K562 (cell line): ENCODE results near the gene CRYBB2. TPM values are rescaled to one million over a fixed set of nuclear protein-coding genes. Genes with fewer than 3 reads are reported as not detected.

Experiments
- ATAC-seq: fragments of 200-7000 bp; cut with Tn5 transposase; 3 replicates; pipeline ENCODE4 v1.9.1; 2020; ENCODE audit warnings: moderate library complexity
- BruUV-seq: library from RNA; stranded (reverse); fragments of 400-500 nt; replicated peaks from 2 replicates; lab custom pipeline; 2021; lab: Mats Ljungman, UMichigan
- CTCF ChIA-PET: fragments of 300-600 bp; formaldehyde crosslinking; extraction: SDS; loops from one replicate; lab custom pipeline; 2021; ENCODE audit warnings: low intra/inter-chr PET ratio; lab: Yijun Ruan, JAX
- POLR2A ChIA-PET: fragments of 300-600, 350-650 bp; sonication (Branson Sonifier 250); formaldehyde crosslinking; extraction: SDS; loops from one replicate; lab custom pipeline; 2021; ENCODE audit warnings: antibody characterized with exemption, inconsistent platforms; lab: Yijun Ruan, JAX
- DNase-seq, 4 experiments: peaks; one replicate each; pipeline versions ENCODE4 v3.0.0 to v3.0.0-alpha.2; 2011 to 2018; ENCODE audit warnings: low spot score in 3 of 4, mixed read lengths in 3 of 4; ENCODE audit errors: extremely low read depth in 1 of 4
- FAIRE-seq: peaks from 2 replicates; lab custom pipeline; 2011; peaks lifted over from hg19 to GRCh38; lab: Jason Lieb, UNC
- H2AFZ ChIP-seq: 2 replicates; pipeline ENCODE4 v1.6.0; 2011; ENCODE audit warnings: low read depth, low read length, control low read depth, inconsistent platforms
- H3K27ac ChIP-seq: fragments of 200-600 bp; 3 replicates; pipeline ENCODE4 v1.8.0; 2011; ENCODE audit warnings: low read depth, mild to moderate bottlenecking, control low read depth, inconsistent platforms, low read length, moderate library complexity, mixed read lengths; ENCODE audit errors: extremely low read depth
- H3K27me3 ChIP-seq, 2 experiments: fragments of 300-600 bp in 1 of 2; 2 replicates in 1 of 2; 3 replicates in 1 of 2; pipeline versions ENCODE4 v1.6.0 to v1.8.0; 2011; ENCODE audit warnings: inconsistent platforms in 2 of 2, low read length in 2 of 2, mild to moderate bottlenecking in 1 of 2, mixed read lengths in 1 of 2, moderate library complexity in 1 of 2; ENCODE audit not compliant: control insufficient read depth in 2 of 2, insufficient read depth in 2 of 2
- H3K36me3 ChIP-seq: fragments of 300-600 bp; 3 replicates; pipeline ENCODE4 v1.8.0; 2011; ENCODE audit warnings: mild to moderate bottlenecking, low read length, inconsistent platforms; ENCODE audit not compliant: control insufficient read depth, insufficient read depth
- H3K4me1 ChIP-seq, 2 experiments: fragments of 200-600 bp in 1 of 2; replicated peaks in 1 of 2; 2 replicates in 1 of 2; 3 replicates in 1 of 2; pipeline versions ENCODE4 v1.5.1 to v1.8.0; 2011; ENCODE audit warnings: inconsistent platforms in 2 of 2, low read length in 2 of 2, mild to moderate bottlenecking in 1 of 2, mixed read lengths in 1 of 2, moderate library complexity in 1 of 2; ENCODE audit not compliant: control insufficient read depth in 2 of 2, insufficient read depth in 2 of 2
- H3K4me2 ChIP-seq: 2 replicates; pipeline ENCODE4 v1.6.1; 2011; ENCODE audit warnings: low read length, control low read depth, inconsistent platforms, mixed read lengths; ENCODE audit not compliant: insufficient read depth
- H3K4me3 ChIP-seq: fragments of 200-600 bp; sonication (generic), shearing (Covaris generic); 2 replicates; pipeline ENCODE4 v1.5.1; 2016; ENCODE audit warnings: control low read depth, inconsistent platforms
- H3K79me2 ChIP-seq: fragments of 200-600 bp; 3 replicates; pipeline ENCODE4 v1.8.0; 2011; ENCODE audit warnings: low read length, inconsistent platforms; ENCODE audit not compliant: control insufficient read depth, insufficient read depth
- H3K9ac ChIP-seq, 2 experiments: 2 replicates each; pipeline versions ENCODE4 v1.6.0 to v1.6.1; 2011; ENCODE audit warnings: low read depth in 2 of 2, low read length in 2 of 2, control low read depth in 1 of 2, inconsistent platforms in 1 of 2, mild to moderate bottlenecking in 1 of 2, mixed read lengths in 1 of 2; ENCODE audit not compliant: insufficient read depth in 1 of 2
- H3K9me1 ChIP-seq: one replicate; pipeline ENCODE4 v1.6.0; 2011; ENCODE audit warnings: inconsistent platforms, mild to moderate bottlenecking, low read length, moderate library complexity; ENCODE audit not compliant: control insufficient read depth, insufficient read depth
- H3K9me3 ChIP-seq: replicated peaks from 2 replicates; pipeline ENCODE4 v1.5.1; 2011; ENCODE audit warnings: low read depth, low read length, inconsistent platforms; ENCODE audit not compliant: control insufficient read depth, insufficient read depth
- H4K20me1 ChIP-seq: replicated peaks from 2 replicates; pipeline ENCODE4 v1.6.1; 2011; ENCODE audit warnings: low read length, inconsistent platforms, mixed read lengths; ENCODE audit not compliant: control insufficient read depth, insufficient read depth
- CBFA2T2 ChIP-seq: fragments of 450-650 bp; conservative IDR thresholded peaks from 2 replicates; pipeline ENCODE4 v1.6.1; 2017; ENCODE audit warnings: mild to moderate bottlenecking
- CBFA2T3 ChIP-seq: fragments of 450-650 bp; IDR thresholded peaks from 2 replicates; pipeline ENCODE4 v1.6.1; 2017
- ETV1 ChIP-seq: fragments of 450-650 bp; conservative IDR thresholded peaks from 2 replicates; pipeline ENCODE4 v1.6.1; 2016; ENCODE audit warnings: missing genetic modification characterization, control low read depth, low read depth, missing compliant biosample characterization
- GABPA ChIP-seq: fragments of 200-800 bp; sonication (Bioruptor generic); conservative IDR thresholded peaks from 2 replicates; pipeline ENCODE4 v1.6.1; 2016; ENCODE audit warnings: low read depth, missing genetic modification characterization, missing compliant biosample characterization
- SIRT6 ChIP-seq: IDR thresholded peaks from one replicate; pipeline ENCODE4 v1.6.1; 2012; ENCODE audit warnings: low read depth, mild to moderate bottlenecking, control low read depth, inconsistent platforms, low read length, moderate library complexity
- TSC22D4 ChIP-seq: fragments of 450-650 bp; IDR thresholded peaks from 2 replicates; pipeline ENCODE4 v1.6.1; 2016; ENCODE audit warnings: missing genetic modification characterization, missing biosample characterization, control low read depth
- ZNF146 ChIP-seq: IDR thresholded peaks from one replicate; pipeline ENCODE4 v1.6.1; 2018; ENCODE audit warnings: missing compliant biosample characterization; ENCODE audit not compliant: unreplicated experiment
- ZNF76 ChIP-seq: fragments of 250-450 bp; sonication (Bioruptor Pico); IDR thresholded peaks from 2 replicates; pipeline ENCODE4 v1.4.0; 2020; ENCODE audit warnings: mild to moderate bottlenecking, moderate library complexity, borderline replicate concordance
- WGBS: fragments of 100-300 bp; shearing (Covaris generic); methylation state at CpG from one replicate; pipeline ENCODE4 v1.1.6; 2016; ENCODE audit warnings: low coverage, mixed read lengths; ENCODE audit not compliant: insufficient coverage; ENCODE audit errors: missing lambda C conversion rate; 5-methylcytosine and 5-hydroxymethylcytosine counted together
- in situ Hi-C: fragments of 300-500 bp; cut with MboI; formaldehyde crosslinking; loops from 4 replicates; pipeline ENCODE4 v1.15.0; 2018; ENCODE audit warnings: inconsistent platforms, mixed read lengths
- intact Hi-C: fragments of 100-400 bp; cut with micrococcal nuclease; formaldehyde crosslinking; loops from 2 replicates; pipeline ENCODE4 v1.14.2; 2022
- polyA plus RNA-seq, 8 experiments: library from polyadenylated mRNA; depleted of rRNA in 4 of 8; stranded (reverse) in 5 of 8; unstranded in 3 of 8; fragments of >200 nt; fragmentation: Nextera tagmentation in 2 of 8; fragmentation: Illumina TruSeq in 1 of 8; extraction: Ambion mirVana in 2 of 8; extraction: Trizol in 1 of 8; gene quantifications; 2 replicates each; pipeline versions ENCODE4 v1.2.1 to v1.2.3, GENCODE V29; 2011 to 2014; ENCODE audit warnings: inconsistent platforms in 1 of 8, missing spikeins in 1 of 8
- total RNA-seq, 7 experiments: library from RNA; depleted of rRNA in 6 of 7; stranded (reverse); fragments of >200 nt in 6 of 7; fragmentation: Illumina TruSeq in 2 of 7; extraction: Trizol in 2 of 7; gene quantifications; 2 replicates each; pipeline versions ENCODE4 v1.2.1 to v1.2.3, GENCODE V29; 2011 to 2021; ENCODE audit warnings: low replicate concordance in 1 of 7
- TF ChIP-seq, protein P1 (sequence below), 2 experiments: fragments of 450-650 bp in 1 of 2; sonication (generic) in 1 of 2; formaldehyde crosslinking in 1 of 2; IDR thresholded peaks in 1 of 2; conservative IDR thresholded peaks in 1 of 2; 2 replicates each; pipeline versions ENCODE4 v1.6.1 to v1.8.1; 2016 to 2023; ENCODE audit warnings: mild to moderate bottlenecking in 2 of 2, moderate library complexity in 2 of 2, inconsistent platforms in 1 of 2, missing genetic modification reagents in 1 of 2
- TF ChIP-seq, protein P2 (sequence below): fragments of 450-650 bp; formaldehyde crosslinking; IDR thresholded peaks from 2 replicates; pipeline ENCODE4 v1.4.0; 2020; ENCODE audit warnings: mild to moderate bottlenecking, moderate library complexity
- TF ChIP-seq, protein P3 (sequence below): fragments of 450-650 bp; IDR thresholded peaks from 2 replicates; pipeline ENCODE4 v1.6.1; 2016; ENCODE audit warnings: mild to moderate bottlenecking

CRYBB2 gene
- total and polyA plus RNA-seq, 9 of the 15 experiments (the other 6 are each of a cell fraction or from before 2014, with no cell fraction given) = not detected

DNA sequence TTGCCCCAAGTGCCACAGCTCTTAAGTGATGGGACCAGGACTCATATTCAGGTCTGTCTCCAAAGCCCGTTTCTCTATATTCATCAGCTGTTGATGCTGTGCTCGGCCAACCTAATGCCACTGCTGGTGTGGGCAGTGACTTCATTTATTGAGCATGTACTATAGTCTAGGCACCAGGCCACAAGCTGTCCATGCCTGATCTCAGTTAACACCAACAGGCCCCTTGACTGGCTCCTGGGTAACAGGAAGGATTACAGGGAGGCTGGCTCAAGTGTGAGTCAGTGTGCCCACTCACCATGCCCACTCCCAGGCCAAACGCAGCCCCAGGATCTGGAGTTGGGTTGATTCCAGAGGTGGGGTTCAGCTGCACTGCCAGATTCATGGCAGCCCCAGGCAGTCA lies 8.6 kb upstream of the CRYBB2 start:
- BruUV-seq = no TSS peak
- peaks cover 0 to under 1% of the 10 kb centered on the region in 2 experiments; a peak in 1 of 5 replicates for H3K27me3 ChIP-seq
- no peaks in the 10 kb centered on the region for H3K9me3 ChIP-seq
- no peak overlapping the region for H2AFZ ChIP-seq
- ChIA-PET CTCF (no interaction called here), POLR2A (no interaction called here)
- H4K20me1 ChIP-seq = no peaks in the 10 kb centered on the region
- ATAC-seq (no peak), FAIRE-seq (no peak), DNase-seq (no peak)
- intact Hi-C loops (no loop called here), in situ Hi-C loops (loop anchor here (25.0 kb wide), 1 partner anchor 1127 kb away; no protein-coding TSS in a partner anchor)
- no peaks in the 10 kb centered on the region for H3K9me1 ChIP-seq
- H3K79me2 ChIP-seq = no peaks in the 10 kb centered on the region
- no peak overlapping the region for H3K4me2 ChIP-seq
- H3K4me1 ChIP-seq = no peaks in the 10 kb centered on the region
- H3K9ac ChIP-seq = no peak overlapping the region
- 6% methylated on average over 3 of the region's 3 CpGs for WGBS
- no peak for TF ChIP-seq TSC22D4 (tag)
- no peak for TF ChIP-seq SIRT6
- TF ChIP-seq ZNF76 (CRISPR knock-in tag) = no peak
- no peak for TF ChIP-seq ETV1 (tag)
- TF ChIP-seq ZNF146 (CRISPR knock-in tag) = no peak
- no peak for TF ChIP-seq GABPA (tag)
- TF ChIP-seq CBFA2T2 = no peak
- TF ChIP-seq CBFA2T3 = no peak
- TF ChIP-seq, protein P1, sequence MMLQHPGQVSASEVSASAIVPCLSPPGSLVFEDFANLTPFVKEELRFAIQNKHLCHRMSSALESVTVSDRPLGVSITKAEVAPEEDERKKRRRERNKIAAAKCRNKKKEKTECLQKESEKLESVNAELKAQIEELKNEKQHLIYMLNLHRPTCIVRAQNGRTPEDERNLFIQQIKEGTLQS (IDR thresholded peaks at IDR 0.05) = no peak
- TF ChIP-seq, protein P1 (CRISPR knock-in tag; conservative IDR thresholded peaks at IDR 0.05) = no peak
- TF ChIP-seq, protein P2, sequence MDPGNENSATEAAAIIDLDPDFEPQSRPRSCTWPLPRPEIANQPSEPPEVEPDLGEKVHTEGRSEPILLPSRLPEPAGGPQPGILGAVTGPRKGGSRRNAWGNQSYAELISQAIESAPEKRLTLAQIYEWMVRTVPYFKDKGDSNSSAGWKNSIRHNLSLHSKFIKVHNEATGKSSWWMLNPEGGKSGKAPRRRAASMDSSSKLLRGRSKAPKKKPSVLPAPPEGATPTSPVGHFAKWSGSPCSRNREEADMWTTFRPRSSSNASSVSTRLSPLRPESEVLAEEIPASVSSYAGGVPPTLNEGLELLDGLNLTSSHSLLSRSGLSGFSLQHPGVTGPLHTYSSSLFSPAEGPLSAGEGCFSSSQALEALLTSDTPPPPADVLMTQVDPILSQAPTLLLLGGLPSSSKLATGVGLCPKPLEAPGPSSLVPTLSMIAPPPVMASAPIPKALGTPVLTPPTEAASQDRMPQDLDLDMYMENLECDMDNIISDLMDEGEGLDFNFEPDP = no peak
- TF ChIP-seq, protein P3, sequence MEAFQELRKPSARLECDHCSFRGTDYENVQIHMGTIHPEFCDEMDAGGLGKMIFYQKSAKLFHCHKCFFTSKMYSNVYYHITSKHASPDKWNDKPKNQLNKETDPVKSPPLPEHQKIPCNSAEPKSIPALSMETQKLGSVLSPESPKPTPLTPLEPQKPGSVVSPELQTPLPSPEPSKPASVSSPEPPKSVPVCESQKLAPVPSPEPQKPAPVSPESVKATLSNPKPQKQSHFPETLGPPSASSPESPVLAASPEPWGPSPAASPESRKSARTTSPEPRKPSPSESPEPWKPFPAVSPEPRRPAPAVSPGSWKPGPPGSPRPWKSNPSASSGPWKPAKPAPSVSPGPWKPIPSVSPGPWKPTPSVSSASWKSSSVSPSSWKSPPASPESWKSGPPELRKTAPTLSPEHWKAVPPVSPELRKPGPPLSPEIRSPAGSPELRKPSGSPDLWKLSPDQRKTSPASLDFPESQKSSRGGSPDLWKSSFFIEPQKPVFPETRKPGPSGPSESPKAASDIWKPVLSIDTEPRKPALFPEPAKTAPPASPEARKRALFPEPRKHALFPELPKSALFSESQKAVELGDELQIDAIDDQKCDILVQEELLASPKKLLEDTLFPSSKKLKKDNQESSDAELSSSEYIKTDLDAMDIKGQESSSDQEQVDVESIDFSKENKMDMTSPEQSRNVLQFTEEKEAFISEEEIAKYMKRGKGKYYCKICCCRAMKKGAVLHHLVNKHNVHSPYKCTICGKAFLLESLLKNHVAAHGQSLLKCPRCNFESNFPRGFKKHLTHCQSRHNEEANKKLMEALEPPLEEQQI = no peak
- H3K4me3 ChIP-seq = no peak overlapping the region
- H3K36me3 ChIP-seq = no peaks in the 10 kb centered on the region
- H3K27ac ChIP-seq = no peak overlapping the region
